GM11168 (cell line): Measurements from ENCODE around the gene PLK5.

ENCODE experiments used
- in situ Hi-C: fragments of 300-500 bp; cut with MboI; formaldehyde crosslinking; loops from one replicate; pipeline ENCODE4 v1.12.0; 2022; ENCODE audit warnings: low sequenced_read_pairs; ENCODE audit not compliant: unreplicated experiment

Gene PLK5

DNA sequence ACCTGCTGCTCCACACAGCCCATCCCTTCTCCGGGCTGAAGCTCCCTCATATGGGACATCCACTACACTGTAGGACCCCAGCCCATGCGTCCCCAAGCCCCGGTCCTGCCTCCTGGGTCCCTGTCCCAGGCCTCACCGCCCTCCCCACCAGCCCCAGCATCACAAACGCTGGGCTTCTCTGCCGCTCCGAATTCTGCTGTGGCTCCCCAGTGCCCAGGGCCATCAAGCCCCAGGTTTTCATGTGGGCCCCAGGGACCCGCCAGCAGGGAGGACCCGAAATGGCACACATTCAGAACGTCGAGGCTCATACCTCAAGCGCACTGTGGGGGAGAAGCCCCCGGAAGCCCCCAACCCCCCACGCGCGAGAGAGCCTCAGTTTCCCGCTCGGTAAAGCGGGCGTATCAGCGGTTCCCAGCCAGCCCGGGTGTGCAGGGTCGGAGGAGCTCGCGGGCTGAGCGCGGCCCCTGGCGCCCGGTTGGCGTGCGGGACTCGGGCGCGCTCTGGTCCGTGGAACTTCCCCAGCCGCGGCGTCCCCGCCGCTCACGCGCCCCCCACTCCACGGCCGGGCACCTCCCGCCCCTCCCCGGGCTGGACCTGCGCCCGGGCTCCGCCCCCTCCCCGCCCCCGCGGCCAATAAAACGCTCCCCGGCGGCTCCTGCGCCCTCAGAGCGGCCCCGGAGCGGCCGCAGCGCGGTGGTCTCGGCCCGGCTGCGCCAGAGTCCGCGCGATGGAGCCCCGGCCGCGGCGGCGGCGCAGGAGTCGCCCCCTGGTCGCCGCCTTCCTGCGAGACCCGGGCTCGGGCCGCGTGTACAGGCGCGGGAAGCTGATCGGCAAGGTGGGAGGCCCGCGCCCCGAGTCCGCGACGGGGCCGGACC is at the start of gene PLK5:
PLK5 (plus strand) TSS at position 666 of the 875 bp plus-strand sequence. CDS start 2,920 bp downstream, outside the sequence.
- in situ Hi-C loops = no loop called here

DNA sequence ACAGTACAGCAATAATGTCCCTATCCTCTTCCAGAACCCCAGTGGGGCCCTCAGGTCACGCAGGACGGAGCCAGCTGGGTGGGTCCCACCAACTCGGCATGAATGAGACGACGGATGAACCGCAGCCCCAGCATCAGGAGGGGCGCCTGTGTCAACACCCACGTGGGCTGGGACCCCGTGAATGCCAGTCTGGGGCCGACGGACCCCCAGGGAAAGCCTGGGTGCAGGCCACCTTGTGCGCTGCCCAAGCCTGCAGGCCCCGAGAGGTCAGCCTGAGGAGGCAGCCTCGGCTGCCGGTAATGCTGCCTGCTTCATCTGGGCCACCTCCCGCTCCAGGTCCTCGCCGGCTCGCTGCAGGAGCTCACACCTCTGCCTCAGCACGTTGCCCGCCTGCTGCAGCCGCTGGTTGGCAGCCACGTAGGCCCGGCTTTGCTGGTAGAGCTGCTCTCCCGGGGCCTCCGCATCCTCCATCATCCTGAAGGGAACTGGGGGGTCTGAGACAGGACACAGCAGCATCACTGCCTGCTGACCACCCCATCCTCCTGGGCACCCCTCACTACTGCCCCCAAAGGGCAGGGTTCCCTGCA is 49.0 kb upstream of the PLK5 start:
- in situ Hi-C loops = loop anchor here (5.0 kb wide), 1 partner anchor 58 kb away; no protein-coding TSS in a partner anchor

GRCh38 chr19:1475751-1476437 is 48.0 kb upstream of the PLK5 start:
- in situ Hi-C loops = loop anchor here (5.0 kb wide), 1 partner anchor 59 kb away; no protein-coding TSS in a partner anchor

DNA sequence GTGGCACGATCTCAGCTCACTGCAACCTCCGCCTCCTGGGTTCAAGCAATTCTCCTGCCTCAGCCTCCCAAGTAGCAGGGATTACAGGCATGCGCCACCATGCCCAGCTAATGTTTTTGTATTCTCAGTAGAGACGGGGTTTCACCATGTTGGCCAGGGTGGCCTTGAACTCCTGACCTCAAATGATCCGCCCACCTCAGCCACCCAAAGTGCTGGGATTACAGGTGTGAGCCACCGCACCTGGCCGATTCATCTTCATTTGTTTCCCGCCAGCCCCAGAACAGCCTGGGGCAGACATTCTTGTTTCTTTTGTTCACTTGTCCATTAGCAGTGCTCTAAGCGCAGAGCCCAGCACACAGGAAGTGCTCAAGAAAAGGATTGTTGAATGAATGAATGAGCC is 46.8 kb upstream of the PLK5 start:
- in situ Hi-C loops = loop anchor here (5.0 kb wide), 1 partner anchor 60 kb away; no protein-coding TSS in a partner anchor

DNA sequence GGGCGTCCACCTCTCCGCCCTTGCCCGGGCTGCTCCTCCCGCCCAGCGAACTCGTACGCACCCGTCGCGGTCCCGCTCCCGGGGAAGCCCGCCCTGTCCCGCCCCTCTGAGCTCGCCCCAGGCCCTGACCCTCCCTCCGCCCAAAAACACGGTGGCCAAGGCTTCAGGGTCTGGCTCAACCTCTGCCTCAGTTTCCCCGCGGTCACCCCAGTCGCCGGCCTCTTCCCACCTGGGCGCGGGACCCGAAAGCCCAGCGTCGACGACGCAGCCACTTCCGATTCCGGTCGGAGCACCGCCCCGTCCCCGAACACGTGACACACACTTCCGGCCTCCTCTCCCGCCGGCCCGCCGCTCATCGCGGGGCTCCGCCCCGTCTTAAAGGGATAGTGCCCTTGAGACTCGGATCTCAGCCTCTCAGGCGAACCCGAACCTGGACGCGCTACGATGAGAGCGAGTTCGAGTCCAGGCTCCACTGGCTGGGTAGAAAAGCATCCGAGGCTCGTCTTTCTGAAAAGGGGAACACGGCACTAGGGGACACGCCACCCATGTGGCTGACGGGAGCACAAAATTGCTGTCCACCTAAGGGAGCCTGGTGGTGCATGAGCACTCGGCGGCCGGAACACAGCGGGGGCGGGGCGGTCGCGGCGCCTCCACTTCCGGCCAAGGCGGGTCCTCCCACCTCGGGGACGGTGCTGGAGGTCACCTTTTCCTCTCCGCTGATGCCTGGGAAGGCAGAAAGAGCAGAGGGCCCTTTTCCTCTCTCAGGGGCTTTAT is 44.8 kb upstream of the PLK5 start, which contains the start of gene C19orf25:
C19orf25 (minus strand) TSS at position 282 of the 774 bp plus-strand sequence. CDS start 312 bp downstream, outside the sequence.
- in situ Hi-C loops = loop anchor here (5.0 kb wide), 1 partner anchor 62 kb away; no protein-coding TSS in a partner anchor

- in situ Hi-C loops = no loop called here
Observed at GRCh38 chr19:1481224-1481892, 42.5 kb upstream of the PLK5 start.

GRCh38 chr19:1481893-1482360 is 42.0 kb upstream of the PLK5 start:
- in situ Hi-C loops = no loop called here

DNA sequence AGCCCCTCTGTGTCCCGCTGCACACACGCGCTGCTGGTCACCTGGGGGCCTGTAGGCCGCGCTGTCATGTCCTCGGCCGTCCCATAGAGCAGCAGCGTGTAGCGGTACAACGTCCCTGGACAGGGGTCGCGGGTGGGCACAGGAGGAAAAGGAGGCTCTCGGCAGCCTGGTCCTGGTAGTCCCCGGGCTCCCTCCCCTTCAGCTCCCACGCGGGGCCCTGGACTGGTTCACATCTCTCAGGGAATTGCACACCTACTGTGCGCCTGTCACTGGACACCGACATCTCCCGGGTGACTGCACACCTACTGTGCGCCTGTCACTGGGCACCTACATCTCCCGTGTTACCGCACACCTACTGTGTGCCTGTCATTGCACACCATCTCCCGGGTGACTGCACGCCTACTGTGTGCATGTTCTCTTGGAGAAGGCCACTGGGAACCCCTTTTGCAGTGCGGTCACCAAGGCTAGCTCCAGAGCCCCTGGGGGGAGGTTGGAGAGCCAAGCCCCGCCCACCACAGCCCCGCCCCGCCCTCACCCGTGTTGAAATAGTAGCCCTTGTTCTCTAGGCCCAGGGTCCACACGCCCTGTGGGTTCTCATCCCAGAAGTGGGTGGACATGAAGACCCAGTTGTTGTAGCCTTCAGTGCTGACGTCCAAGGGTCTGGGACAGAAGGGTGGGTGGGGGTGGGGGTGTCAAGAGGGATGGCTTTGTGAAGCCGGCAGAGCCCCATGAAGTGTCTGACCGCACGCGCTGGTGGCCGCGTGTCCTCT is 41.3 kb upstream of the PLK5 start:
- in situ Hi-C loops = no loop called here

- in situ Hi-C loops = no loop called here
Observed at GRCh38 chr19:1483131-1483978, 40.5 kb upstream of the PLK5 start.

GRCh38 chr19:1483979-1484428 is 39.9 kb upstream of the PLK5 start:
- in situ Hi-C loops = no loop called here

GRCh38 chr19:1486720-1487575 is 36.9 kb upstream of the PLK5 start:
- in situ Hi-C loops = no loop called here

- in situ Hi-C loops = no loop called here
Observed at GRCh38 chr19:1487576-1488281, 36.1 kb upstream of the PLK5 start.

GRCh38 chr19:1488282-1488601 is 35.6 kb upstream of the PLK5 start:
- in situ Hi-C loops = no loop called here

DNA sequence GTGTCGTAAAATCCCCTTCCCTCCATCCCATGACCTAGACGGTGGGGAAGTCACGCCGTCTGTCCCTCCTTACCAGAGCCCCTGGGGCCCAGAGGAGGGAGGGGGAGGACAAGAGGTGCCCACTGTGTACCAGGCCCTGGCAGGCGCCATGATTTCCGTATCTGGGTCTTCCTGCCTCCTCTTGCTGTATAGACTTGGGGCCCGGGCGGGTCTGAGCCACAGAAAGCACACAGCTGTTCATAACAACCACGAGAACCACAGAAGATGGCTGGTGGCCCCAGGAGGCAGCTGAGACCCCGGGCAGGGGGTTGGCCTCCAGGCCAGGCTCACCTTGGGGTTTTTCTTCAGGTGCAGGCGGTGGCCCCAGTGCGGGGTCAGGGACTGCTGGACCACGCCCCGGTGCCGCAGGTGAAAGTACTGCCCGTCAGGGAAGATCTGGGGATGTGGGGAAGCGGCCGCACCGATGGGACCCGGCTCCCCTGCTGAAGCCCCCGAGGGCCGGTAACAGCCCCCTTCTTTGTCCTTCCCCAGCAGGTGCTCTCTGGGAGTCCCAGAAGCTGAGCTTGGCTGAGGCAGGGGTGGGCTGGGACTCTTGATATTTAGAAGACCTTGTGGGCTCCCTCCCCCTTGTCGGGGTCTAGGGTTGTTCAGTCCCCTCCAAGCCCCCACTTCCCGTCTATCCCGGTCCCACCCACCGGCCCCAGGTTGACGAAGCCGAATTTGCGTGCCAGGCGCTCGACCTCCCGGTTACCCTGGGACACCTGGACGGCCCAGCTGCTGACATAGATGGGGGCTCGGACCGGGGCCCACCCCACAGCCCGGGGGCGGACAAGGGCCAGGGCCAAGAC is 34.2 kb upstream of the PLK5 start:
- in situ Hi-C loops = no loop called here
